ENCODE measurements around the gene TGM2. TPM values are rescaled to one million over a fixed set of nuclear protein-coding genes. Genes with fewer than 3 reads are reported as not detected.

Gene TGM2
- total RNA-seq, 1 donor from 2014 or later = 135 TPM

DNA sequence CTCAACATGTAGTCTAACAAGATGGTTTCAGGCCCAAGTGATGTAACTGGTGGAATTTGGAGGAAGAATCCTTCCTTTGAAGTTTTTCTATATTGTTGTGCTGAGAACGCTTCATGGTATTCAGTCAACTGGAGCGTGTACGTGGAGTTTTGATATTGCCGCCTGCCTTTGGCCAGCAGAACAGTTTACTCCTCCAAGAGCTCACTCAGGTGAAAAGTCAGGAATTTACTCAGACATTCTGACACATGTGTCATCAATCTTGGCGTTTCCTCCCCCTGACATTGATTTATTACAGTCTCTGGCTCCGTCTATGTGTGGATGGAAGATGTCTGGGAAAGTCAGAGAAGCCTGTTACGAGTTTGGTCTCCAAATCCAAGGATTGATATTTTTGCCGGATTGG lies 19.0 kb upstream of the TGM2 start:
- TF ChIP-seq, protein P1, sequence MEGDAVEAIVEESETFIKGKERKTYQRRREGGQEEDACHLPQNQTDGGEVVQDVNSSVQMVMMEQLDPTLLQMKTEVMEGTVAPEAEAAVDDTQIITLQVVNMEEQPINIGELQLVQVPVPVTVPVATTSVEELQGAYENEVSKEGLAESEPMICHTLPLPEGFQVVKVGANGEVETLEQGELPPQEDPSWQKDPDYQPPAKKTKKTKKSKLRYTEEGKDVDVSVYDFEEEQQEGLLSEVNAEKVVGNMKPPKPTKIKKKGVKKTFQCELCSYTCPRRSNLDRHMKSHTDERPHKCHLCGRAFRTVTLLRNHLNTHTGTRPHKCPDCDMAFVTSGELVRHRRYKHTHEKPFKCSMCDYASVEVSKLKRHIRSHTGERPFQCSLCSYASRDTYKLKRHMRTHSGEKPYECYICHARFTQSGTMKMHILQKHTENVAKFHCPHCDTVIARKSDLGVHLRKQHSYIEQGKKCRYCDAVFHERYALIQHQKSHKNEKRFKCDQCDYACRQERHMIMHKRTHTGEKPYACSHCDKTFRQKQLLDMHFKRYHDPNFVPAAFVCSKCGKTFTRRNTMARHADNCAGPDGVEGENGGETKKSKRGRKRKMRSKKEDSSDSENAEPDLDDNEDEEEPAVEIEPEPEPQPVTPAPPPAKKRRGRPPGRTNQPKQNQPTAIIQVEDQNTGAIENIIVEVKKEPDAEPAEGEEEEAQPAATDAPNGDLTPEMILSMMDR (IDR thresholded peaks at IDR 0.05; ENCODE audit: insufficient read depth, low read length, poor library complexity, severe bottlenecking) = no peak
- Histone ChIP-seq H3K4me3 (ENCODE audit: low read depth, low read length) (no peak overlapping the region), H3K36me3 (ENCODE audit: control insufficient read depth, insufficient read depth, low read length) (no peaks in the 10 kb centered on the region), H3K27me3 (ENCODE audit: control insufficient read depth, insufficient read depth, low read length) (no peaks in the 10 kb centered on the region)
- peak; percentile 91 for DNase-seq (ENCODE audit: low read depth)

DNA sequence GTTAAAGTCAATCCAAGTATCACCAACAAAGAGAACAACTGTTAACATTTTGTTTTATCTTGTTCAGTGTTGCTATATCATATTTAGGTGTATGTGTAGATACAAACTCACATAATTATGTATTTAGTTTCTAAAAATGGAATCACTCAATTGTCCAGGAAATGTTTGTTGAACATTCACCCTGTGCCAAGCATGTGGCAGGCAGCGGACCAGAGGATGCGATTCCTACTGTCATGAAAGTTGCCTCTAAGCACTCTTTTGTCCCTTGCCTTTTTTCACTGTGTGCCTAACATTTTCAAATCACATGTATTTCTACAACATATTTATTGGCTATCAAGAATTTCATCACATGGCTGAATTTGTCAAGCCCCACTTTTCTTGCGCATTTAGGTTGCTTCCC lies 16.9 kb upstream of the TGM2 start:
- Histone ChIP-seq H3K27me3 (ENCODE audit: control insufficient read depth, insufficient read depth, low read length) (no peaks in the 10 kb centered on the region), H3K36me3 (ENCODE audit: control insufficient read depth, insufficient read depth, low read length) (no peaks in the 10 kb centered on the region), H3K4me3 (ENCODE audit: low read depth, low read length) (no peak overlapping the region)
- TF ChIP-seq, protein P1 (IDR thresholded peaks at IDR 0.05; ENCODE audit: insufficient read depth, low read length, poor library complexity, severe bottlenecking) = no peak
- no peak for DNase-seq (ENCODE audit: low read depth)

- H3K27me3 ChIP-seq (ENCODE audit: control insufficient read depth, insufficient read depth, low read length) = no peaks in the 10 kb centered on the region
- no peak for DNase-seq (ENCODE audit: low read depth)
- H3K4me3 ChIP-seq (ENCODE audit: low read depth, low read length) = no peak overlapping the region
- TF ChIP-seq, protein P1 (IDR thresholded peaks at IDR 0.05; ENCODE audit: insufficient read depth, low read length, poor library complexity, severe bottlenecking) = no peak
- no peaks in the 10 kb centered on the region for H3K36me3 ChIP-seq (ENCODE audit: control insufficient read depth, insufficient read depth, low read length)
These were observed 16.2 kb upstream of the TGM2 start for GRCh38 chr20:38181207-38181801.

- H3K4me3 ChIP-seq (ENCODE audit: low read depth, low read length) = no peak overlapping the region
These were observed 15.7 kb upstream of the TGM2 start for GRCh38 chr20:38180781-38181180.

DNA sequence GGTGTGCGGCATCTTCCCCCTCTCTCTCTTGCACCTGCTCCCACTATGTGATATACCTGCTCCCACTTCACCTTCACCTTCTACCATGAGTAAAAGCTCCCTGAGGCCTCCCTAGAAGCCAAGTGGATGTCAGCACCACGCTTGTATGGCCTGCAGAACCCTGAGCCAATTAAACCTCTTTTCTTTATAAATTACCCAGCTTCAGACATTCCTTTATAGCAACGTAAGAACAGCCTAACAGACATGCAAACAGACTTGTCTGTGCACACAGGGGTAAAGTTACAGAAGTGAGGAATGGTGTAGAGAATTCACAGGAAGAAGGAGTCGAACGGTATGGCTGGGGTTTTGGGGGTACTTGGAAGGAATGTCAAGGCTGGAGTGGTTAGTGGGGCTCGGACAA lies 14.8 kb upstream of the TGM2 start:
- TF ChIP-seq, protein P1 (IDR thresholded peaks at IDR 0.05; ENCODE audit: insufficient read depth, low read length, poor library complexity, severe bottlenecking) = no peak
- no peaks in the 10 kb centered on the region for H3K27me3 ChIP-seq (ENCODE audit: control insufficient read depth, insufficient read depth, low read length)
- no peak overlapping the region for H3K4me3 ChIP-seq (ENCODE audit: low read depth, low read length)
- H3K36me3 ChIP-seq (ENCODE audit: control insufficient read depth, insufficient read depth, low read length) = no peaks in the 10 kb centered on the region
- no peak for DNase-seq (ENCODE audit: low read depth)

More at GRCh38 chr20:38180781-38181180, 15.7 kb upstream of the TGM2 start:
- Histone ChIP-seq H3K36me3 (ENCODE audit: control insufficient read depth, insufficient read depth, low read length) (no peaks in the 10 kb centered on the region), H3K27me3 (ENCODE audit: control insufficient read depth, insufficient read depth, low read length) (no peaks in the 10 kb centered on the region)
- TF ChIP-seq, protein P1 (IDR thresholded peaks at IDR 0.05; ENCODE audit: insufficient read depth, low read length, poor library complexity, severe bottlenecking) = no peak
- no peak for DNase-seq (ENCODE audit: low read depth)

DNA sequence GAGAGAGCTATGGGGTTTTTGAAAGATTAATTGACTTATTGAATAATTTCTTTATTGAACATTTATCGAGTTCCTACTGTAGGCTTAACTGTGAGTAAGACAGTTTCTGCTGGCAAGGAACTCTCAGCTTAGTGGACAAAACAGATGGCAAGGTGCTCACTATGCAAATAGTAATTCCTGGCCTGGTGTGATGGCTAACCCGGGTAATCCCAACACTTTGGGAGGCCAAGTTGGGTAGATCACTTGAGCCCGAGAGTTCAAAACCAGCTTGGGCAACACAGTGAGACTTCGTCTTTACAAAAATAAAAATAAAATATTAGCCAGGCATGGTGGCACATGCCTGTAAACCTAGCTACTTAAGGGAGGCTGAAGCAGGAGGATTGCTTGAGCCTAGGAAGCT lies 13.5 kb upstream of the TGM2 start:
- Histone ChIP-seq H3K27me3 (ENCODE audit: control insufficient read depth, insufficient read depth, low read length) (no peaks in the 10 kb centered on the region), H3K36me3 (ENCODE audit: control insufficient read depth, insufficient read depth, low read length) (no peaks in the 10 kb centered on the region), H3K4me3 (ENCODE audit: low read depth, low read length) (no peak overlapping the region)
- TF ChIP-seq, protein P1 (IDR thresholded peaks at IDR 0.05; ENCODE audit: insufficient read depth, low read length, poor library complexity, severe bottlenecking) = no peak
- DNase-seq (ENCODE audit: low read depth) = no peak

All from kidney epithelial cell (primary cell).